HTERT RPE-1 (cell line): ENCODE measurements around the gene AGTPBP1.
"Not testable (repeated sequence)": the region's sequence is repeated elsewhere in the genome, so short reads cannot be mapped to it uniquely, and the experiment has no call there.

Experiments used
- in situ Hi-C: fragments of 300-500 bp; cut with MboI; formaldehyde crosslinking; loops from 4 replicates; pipeline ENCODE4 v1.14.3; 2020; ENCODE audit warnings: low sequenced_read_pairs

AGTPBP1 gene

DNA sequence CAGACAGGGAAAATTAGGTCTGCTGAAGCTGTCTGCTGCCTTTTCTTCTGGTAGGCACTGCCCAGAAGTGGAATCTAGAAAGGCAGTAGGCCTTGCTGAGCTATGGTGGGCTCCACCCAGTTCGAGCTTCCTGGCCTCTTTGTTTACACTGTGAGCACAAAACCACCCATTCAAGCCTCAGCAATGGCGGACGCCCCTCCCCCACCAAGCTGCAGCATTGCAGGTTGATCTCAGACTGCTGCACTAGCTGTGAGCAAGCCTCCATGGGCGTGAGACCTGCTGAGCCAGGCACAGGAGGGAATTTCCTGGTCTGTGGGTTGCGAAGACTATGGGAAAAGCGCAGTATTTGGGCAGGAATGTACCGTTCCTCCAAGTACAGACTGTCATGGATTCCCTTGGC, 18.5 kb downstream of the AGTPBP1 start:
- in situ Hi-C loops: no loop called here

GRCh38 chr9:85719411-85719810, 22.3 kb downstream of the AGTPBP1 start:
- in situ Hi-C loops: not testable (repeated sequence)

- in situ Hi-C loops: not testable (repeated sequence)
These were observed 23.9 kb downstream of the AGTPBP1 start for GRCh38 chr9:85717818-85718217.

DNA sequence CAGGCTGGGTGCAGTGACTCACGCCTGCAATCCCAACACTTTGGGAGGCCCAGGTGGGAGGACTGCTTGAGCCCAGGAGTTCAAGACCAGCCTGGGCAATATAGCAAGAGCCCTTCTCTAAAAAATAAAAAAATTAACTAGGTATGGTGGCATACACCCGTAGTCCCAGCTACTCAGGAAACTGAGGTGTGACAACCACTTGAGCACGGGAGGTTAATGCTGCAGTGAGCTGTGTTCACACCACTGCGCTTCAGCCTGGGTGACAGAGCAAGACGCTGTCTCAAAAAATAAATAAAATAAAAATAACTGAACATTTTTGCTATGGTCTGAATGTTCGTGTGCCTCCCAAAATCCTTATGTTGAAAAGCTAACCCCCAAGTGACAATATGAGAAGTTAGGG, 24.5 kb downstream of the AGTPBP1 start:
- in situ Hi-C loops: no loop called here

GRCh38 chr9:85716031-85716877, 25.5 kb downstream of the AGTPBP1 start:
- in situ Hi-C loops: no loop called here

DNA sequence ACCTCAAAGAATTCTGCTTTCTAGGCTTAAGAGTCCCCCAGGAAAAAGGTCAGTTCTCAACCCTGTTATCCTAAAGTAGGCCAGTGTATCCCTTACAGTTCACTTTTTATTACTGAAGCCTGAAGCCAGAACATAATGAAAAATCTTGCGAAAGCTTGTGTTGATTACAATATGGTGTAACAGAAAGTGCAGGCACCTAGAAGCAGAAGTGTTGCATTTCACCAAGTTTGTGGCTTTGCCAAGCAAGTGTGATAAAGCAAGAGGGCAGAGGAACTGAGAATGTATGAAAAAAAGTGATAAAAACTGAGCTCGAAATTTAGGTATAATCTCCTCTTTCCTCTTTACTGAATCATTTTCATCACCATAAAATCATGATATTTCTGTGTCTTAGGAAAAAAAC, 26.2 kb downstream of the AGTPBP1 start:
- in situ Hi-C loops: no loop called here

GRCh38 chr9:85713897-85714296, 27.9 kb downstream of the AGTPBP1 start:
- in situ Hi-C loops: no loop called here

GRCh38 chr9:85704744-85705143, 37.0 kb downstream of the AGTPBP1 start:
- in situ Hi-C loops: no loop called here

GRCh38 chr9:85703398-85703797, 38.4 kb downstream of the AGTPBP1 start:
- in situ Hi-C loops: no loop called here

GRCh38 chr9:85702726-85703289, 38.9 kb downstream of the AGTPBP1 start:
- in situ Hi-C loops: no loop called here

- in situ Hi-C loops: no loop called here
These were observed 39.6 kb downstream of the AGTPBP1 start for GRCh38 chr9:85702191-85702590.

DNA sequence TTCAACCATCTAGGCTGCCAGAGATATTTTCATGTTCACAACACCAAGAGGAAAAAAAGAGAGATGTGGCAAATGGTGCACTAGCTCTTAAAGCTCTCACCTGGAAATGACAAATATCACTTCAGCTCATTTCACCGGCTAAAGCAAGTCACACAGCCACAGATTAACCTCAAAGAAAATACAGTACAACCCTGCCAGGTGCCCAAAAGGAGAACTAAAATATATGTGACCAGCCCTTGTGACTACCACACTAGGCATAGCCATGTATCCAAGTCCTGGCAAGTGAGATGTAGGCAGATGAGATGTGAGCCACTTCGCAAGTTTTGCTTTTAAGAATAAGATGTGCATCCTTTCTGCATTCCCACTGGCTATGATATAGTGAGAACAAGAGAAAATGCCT, 41.4 kb downstream of the AGTPBP1 start:
- in situ Hi-C loops: no loop called here

DNA sequence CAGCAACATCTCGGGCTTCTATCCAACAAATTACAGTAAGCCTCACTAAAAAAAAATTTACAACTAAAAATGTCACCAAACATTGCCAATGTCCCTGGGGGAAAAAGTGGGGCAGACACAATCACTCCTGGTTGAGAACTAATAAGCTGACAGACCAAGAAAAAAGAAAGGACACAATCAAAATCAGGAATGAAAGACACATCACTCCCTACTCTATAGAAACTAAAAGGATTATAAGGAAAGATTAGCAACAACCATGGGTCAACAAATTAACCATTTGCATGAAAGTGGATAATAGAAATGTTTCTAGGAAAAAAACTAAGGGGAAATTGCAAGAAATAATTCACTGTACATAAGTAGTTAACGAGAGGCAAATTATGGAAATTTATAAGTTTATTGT, 53.4 kb downstream of the AGTPBP1 start:
- in situ Hi-C loops: no loop called here

DNA sequence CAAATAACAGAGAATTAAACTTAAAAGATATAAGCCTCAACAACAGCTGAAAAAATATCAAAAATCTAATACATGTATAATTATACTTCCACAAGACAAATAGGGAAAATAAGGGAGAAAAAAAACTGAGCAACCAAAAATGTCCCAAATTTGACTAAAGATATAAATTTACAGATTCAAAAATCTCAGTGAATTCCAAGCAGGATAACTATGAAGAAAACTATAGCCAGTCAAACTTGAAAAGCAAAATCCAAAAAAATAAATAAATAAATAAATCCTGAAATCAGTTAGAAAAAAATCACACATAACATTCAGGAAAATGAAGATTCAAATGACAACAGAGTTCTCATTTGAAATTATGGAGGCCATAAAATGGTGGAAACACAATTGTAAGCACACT, 56.7 kb downstream of the AGTPBP1 start:
- in situ Hi-C loops: no loop called here

DNA sequence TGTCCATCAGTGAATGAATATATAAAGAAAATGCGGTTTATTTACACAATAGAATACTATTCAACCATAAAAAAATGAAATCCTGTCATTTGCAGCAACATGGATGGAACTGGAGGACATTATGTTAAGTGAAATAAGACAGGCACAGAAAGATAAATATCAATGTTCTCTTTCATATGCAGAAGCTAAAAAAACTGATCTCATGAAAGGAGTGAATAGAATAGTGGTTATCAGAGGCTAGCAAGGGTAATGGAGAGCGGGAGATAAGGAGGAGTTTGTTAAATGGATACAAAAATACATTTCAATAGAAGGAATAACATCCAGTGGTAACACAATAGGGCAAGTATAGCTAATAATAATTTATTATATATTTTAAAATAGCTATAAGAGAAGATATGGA, 65.0 kb downstream of the AGTPBP1 start:
- in situ Hi-C loops: no loop called here

GRCh38 chr9:85667374-85667773, 74.4 kb downstream of the AGTPBP1 start:
- in situ Hi-C loops: no loop called here

DNA sequence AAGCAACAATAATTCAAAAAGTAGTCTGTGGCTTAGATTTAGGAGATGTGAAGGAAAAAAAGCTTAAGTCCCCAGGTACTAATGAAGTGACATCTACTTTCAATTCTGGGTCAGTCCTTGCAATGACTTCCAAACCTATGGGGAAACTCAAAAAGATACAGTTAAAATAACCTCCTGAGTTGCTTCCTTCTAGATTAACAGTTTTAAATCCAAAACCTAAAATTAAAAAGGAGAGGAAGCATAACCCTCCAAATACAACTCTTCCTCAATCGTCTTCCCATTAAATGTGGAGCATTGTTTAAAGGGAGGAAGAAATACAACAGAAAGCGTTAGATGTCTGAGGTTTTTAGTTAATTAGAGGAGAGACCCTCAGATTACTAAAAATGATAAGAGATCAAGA, 75.7 kb downstream of the AGTPBP1 start:
- in situ Hi-C loops: no loop called here

DNA sequence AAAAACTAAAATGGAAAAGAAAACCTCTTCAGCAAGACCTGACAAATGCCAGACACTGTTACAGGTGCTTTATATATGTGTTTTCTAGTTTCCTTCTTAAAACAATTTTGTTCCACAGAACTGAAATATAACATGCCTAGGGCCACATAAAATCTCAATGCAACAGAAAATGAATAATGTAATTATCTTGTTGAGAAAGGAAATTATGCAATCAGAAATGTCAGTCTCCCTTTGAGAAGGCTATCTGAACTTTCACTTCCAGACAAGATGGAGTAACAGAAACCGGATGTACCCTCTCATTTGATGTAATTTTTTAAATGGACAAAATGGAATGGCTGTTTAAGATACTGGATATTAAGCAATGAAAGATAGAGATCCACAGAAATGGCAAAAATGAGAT, 79.2 kb downstream of the AGTPBP1 start:
- in situ Hi-C loops: no loop called here

DNA sequence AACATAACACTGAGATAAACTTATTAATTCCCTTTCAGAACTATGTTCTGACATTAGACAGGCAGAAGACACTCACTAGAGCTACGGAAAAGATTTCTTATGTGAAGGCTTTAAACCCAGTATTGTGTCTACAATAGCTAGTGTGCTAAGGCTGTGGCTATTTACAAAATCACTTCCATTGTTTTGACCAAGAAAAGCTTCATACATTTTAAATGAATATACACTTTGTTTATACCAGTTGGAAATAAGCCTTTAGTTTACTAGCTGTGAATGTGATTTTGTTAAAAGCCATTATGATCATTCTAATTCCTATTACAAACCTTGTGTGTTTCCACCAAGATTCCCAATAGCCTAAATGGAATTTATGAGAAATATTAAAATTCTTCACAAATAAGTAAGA, 83.0 kb downstream of the AGTPBP1 start:
- in situ Hi-C loops: no loop called here

DNA sequence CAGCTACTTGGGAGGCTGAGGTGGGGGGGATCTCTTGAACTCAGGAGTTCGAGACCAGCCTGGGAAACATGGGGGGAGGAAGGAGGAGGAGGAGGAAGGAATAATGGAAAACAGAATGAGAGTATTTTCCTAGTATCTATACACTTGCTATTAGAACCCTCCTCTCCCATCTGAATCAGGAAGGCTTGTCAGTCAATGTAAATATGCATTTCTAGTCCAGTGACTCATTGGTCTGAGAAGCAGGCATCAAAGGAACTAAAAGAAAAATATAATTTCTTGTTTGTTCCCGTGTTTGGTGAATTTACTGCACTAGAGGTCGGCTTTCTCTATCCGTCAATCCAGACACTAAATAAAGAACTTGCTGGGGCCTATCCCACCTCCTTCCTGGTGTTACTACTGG, 88.6 kb downstream of the AGTPBP1 start:
- in situ Hi-C loops: no loop called here

GRCh38 chr9:85647571-85647970, 94.2 kb downstream of the AGTPBP1 start:
- in situ Hi-C loops: no loop called here

- in situ Hi-C loops: no loop called here
These were observed 95.7 kb downstream of the AGTPBP1 start for GRCh38 chr9:85645909-85646627.
